Measurements from ENCODE around the gene MAP4K1. TPM values are rescaled to one million over a fixed set of nuclear protein-coding genes. Genes with fewer than 3 reads are reported as not detected.

MAP4K1 gene
- total and polyA plus RNA-seq, 2 of the 13 experiments (the other 11 are each of a cell fraction or from before 2014, with no cell fraction given): 0.24 to 0.89 TPM

DNA sequence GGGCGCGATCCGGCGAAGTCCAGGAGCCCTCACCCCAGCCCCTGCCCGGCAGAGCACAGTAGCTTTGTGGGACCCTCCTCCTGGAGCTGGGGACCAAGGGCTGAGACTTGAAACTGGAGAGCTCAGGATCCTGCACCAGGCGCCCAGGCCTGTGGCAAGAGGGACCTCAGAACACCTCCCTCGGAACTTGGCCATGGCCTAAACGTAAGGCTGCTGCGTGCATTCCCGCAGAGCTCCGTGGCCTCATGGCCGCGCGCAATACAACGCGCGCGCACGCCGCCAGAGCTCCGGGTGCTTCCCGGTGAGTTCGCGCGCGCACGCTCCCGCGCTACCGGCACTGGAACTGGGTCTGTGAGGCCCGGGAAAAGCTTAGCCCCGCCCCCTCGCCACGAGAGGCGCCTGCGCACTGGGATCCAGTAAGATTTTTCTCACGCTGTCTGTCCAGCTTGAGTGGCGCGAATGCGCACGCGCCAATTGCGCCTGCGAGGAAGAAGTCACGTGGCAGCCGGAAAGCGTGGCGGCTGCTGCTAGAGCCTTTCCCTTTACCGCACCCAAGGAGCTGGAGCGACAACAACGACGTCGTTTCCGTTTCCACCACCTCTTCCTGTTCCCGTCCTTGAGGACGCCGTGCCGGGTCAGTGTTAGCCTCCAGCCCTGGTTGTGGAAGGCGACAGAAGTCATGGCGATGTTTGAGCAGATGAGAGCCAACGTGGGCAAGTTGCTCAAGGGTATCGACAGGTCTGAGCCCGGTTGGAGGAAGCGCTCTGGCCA, 1.0 kb upstream of the MAP4K1 start, which contains the start of gene EIF3K (continued):
- no peak for TF ChIP-seq CHD4 (IDR thresholded peaks at IDR 0.05; ENCODE audit: borderline replicate concordance, low read length)
- peak; percentile 82; the same call in 1 of the 2 replicates for TF ChIP-seq ZFP36L1 (CRISPR knock-in tag; IDR thresholded peaks at IDR 0.05)
- TF ChIP-seq ZNF570 (CRISPR knock-in tag; IDR thresholded peaks at IDR 0.05; ENCODE audit: borderline replicate concordance): no peak
- TF ChIP-seq MTF2 (CRISPR knock-in tag; IDR thresholded peaks at IDR 0.05; ENCODE audit: borderline replicate concordance): no peak
- peak; percentile 87 for TF ChIP-seq ZNF619 (CRISPR knock-in tag; IDR thresholded peaks at IDR 0.05)
- no peak for TF ChIP-seq GATAD2A (CRISPR knock-in tag; IDR thresholded peaks at IDR 0.05)
- no peak for TF ChIP-seq CBX2 (IDR thresholded peaks at IDR 0.05; ENCODE audit: low read depth, low read length)
- no peak for TF ChIP-seq CBX2 (CRISPR knock-in tag; IDR thresholded peaks at IDR 0.05; ENCODE audit: low read depth)
- TF ChIP-seq FOXP1 (IDR thresholded peaks at IDR 0.05): no peak
- no peak for TF ChIP-seq FOXP1 (CRISPR knock-in tag; IDR thresholded peaks at IDR 0.05)
- 0 out of 2 replicates have a peak, but pooled peaks have one; percentile 20 for TF ChIP-seq RFXANK (CRISPR knock-in tag; IDR thresholded peaks at IDR 0.05)
- TF ChIP-seq ZBTB1 (CRISPR knock-in tag; IDR thresholded peaks at IDR 0.05; ENCODE audit: borderline replicate concordance): no peak
- TF ChIP-seq FOSL2 (CRISPR knock-in tag; IDR thresholded peaks at IDR 0.05): peak; percentile 1; the same call in 1 of the 2 replicates
- no peak; the same call in 1 of the 2 replicates for TF ChIP-seq HMG20A (CRISPR knock-in tag; IDR thresholded peaks at IDR 0.05; ENCODE audit: borderline replicate concordance)
- TF ChIP-seq SYNCRIP (IDR thresholded peaks at IDR 0.05; ENCODE audit: insufficient read depth, low read depth, low read length): no peak
- no peak for TF ChIP-seq PHB2 (IDR thresholded peaks at IDR 0.05; ENCODE audit: partially characterized antibody)
- TF ChIP-seq, protein P1, sequence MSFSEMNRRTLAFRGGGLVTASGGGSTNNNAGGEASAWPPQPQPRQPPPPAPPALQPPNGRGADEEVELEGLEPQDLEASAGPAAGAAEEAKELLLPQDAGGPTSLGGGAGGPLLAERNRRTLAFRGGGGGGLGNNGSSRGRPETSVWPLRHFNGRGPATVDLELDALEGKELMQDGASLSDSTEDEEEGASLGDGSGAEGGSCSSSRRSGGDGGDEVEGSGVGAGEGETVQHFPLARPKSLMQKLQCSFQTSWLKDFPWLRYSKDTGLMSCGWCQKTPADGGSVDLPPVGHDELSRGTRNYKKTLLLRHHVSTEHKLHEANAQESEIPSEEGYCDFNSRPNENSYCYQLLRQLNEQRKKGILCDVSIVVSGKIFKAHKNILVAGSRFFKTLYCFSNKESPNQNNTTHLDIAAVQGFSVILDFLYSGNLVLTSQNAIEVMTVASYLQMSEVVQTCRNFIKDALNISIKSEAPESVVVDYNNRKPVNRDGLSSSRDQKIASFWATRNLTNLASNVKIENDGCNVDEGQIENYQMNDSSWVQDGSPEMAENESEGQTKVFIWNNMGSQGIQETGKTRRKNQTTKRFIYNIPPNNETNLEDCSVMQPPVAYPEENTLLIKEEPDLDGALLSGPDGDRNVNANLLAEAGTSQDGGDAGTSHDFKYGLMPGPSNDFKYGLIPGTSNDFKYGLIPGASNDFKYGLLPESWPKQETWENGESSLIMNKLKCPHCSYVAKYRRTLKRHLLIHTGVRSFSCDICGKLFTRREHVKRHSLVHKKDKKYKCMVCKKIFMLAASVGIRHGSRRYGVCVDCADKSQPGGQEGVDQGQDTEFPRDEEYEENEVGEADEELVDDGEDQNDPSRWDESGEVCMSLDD (CRISPR knock-in tag; IDR thresholded peaks at IDR 0.05; ENCODE audit: borderline replicate concordance): no peak
- peak; percentile 84 for TF ChIP-seq KDM2A (CRISPR knock-in tag; IDR thresholded peaks at IDR 0.05; ENCODE audit: borderline replicate concordance, low read depth)
- TF ChIP-seq MYPOP (CRISPR knock-in tag; IDR thresholded peaks at IDR 0.05): no peak; the same call in 1 of the 2 replicates
- no peak for TF ChIP-seq ZNF468 (CRISPR knock-in tag; IDR thresholded peaks at IDR 0.05)
- TF ChIP-seq, protein P2, sequence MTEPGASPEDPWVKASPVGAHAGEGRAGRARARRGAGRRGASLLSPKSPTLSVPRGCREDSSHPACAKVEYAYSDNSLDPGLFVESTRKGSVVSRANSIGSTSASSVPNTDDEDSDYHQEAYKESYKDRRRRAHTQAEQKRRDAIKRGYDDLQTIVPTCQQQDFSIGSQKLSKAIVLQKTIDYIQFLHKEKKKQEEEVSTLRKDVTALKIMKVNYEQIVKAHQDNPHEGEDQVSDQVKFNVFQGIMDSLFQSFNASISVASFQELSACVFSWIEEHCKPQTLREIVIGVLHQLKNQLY (CRISPR knock-in tag; IDR thresholded peaks at IDR 0.05): peak; percentile 45; the same call in 1 of the 2 replicates
- TF ChIP-seq, protein P3, sequence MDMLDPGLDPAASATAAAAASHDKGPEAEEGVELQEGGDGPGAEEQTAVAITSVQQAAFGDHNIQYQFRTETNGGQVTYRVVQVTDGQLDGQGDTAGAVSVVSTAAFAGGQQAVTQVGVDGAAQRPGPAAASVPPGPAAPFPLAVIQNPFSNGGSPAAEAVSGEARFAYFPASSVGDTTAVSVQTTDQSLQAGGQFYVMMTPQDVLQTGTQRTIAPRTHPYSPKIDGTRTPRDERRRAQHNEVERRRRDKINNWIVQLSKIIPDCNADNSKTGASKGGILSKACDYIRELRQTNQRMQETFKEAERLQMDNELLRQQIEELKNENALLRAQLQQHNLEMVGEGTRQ (IDR thresholded peaks at IDR 0.05; ENCODE audit: low read depth, low read length): peak; percentile 93
- TF ChIP-seq, protein P3 (CRISPR knock-in tag; IDR thresholded peaks at IDR 0.05; ENCODE audit: borderline replicate concordance): peak; percentile 98
- no peak for TF ChIP-seq ZNF121 (CRISPR knock-in tag; IDR thresholded peaks at IDR 0.05)
- no peak; the same call in 1 of the 2 replicates for TF ChIP-seq CBX5 (CRISPR knock-in tag; IDR thresholded peaks at IDR 0.05; ENCODE audit: borderline replicate concordance)
- no peak for TF ChIP-seq SOX5 (CRISPR knock-in tag; IDR thresholded peaks at IDR 0.05; ENCODE audit: borderline replicate concordance)

All from HepG2 (cell line).